ENCODE measurements around the gene THAP7.

Gene THAP7

DNA sequence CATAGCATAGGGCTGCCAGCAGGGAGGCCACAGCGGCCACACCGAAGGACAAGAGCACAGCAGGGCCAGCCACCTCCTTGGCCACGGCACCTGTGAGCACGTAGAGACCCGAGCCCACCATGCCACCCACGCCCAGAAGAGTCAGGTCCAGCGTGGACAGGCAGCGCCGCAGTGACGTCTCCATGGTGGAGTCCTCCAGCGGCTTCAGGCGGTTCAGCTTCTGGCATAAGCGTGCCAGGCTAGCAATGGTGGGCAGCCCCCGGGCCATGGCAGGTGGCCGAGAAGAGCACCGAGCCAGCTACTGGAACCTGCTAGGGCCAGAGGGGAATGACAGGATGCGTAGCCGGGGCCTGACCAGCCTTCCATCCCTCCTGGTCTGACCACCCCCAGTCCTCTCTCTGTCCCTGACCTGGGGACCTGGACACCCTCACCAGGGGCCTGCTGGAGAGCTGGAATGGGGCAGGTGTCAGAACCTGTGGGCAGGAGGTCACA is 29.7 kb upstream of the THAP7 start:
- DNase-seq (ENCODE audit: low read depth in 1 of 2, low spot score in 1 of 2), result no peak

DNA sequence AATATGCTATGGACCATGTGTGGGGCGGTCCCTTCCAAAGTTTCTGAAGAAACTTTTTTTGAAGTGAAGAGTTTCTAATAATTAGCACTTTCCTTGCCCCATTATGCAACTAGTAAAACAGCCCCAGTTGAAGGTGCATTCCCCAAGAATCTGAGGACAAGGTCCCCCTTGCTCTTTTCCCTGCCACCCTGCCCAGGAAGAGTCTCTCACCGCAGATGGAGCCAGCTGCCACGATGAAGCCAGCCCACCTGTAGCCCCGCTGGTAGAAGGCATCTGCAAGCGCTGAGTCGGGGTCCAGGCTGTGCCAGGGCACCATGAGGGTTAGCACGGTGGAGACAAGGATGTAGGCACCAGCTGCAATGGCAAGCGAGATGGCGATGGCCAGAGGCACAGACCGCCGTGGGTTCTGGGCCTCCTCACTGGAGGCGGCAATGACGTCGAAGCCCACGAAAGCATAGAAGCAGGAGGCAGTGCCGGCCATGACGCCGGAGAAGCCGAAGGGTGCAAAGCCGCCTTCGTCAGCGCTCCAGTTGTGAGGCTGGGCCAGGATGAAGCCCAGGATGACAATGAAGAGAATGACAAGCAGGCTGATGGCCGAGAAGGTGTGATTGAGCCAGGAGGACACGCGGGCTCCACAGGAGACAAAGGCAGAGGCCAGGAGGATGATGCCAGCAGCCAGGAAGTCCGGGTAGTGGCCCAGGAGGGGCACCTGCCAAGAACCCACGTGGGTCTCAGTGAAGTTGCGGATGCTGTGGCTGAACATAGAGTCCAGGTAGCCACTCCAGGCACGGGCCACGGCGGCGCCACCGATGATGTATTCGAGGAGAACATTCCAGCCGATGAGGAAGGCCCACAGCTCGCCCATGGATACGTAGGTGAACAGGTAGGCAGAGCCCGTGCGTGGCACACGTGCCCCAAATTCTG is 29.0 kb upstream of the THAP7 start:
- DNase-seq (ENCODE audit: low read depth in 1 of 2, low spot score in 1 of 2), result no peak

DNA sequence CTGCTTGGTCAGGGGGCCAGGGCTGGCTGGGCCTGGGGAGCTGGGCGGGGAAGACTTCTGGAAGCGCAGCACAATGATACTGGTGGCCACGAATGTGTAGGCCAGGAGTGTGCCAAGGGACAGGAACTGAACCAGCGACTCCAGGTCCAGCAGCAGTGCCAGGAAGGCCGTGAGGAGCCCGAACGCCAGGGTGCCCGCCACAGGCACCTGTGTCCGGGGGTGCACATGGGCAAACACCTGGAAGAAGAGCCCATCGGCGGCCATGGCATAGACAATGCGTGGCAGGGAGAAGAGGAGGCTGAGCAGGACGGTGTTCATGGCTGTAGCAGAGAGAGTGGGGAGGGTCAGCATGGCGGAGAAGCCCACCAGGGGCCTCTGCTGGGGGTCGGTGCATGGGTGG is 28.1 kb upstream of the THAP7 start:
- DNase-seq (ENCODE audit: low read depth in 1 of 2, low spot score in 1 of 2), result no peak

DNA sequence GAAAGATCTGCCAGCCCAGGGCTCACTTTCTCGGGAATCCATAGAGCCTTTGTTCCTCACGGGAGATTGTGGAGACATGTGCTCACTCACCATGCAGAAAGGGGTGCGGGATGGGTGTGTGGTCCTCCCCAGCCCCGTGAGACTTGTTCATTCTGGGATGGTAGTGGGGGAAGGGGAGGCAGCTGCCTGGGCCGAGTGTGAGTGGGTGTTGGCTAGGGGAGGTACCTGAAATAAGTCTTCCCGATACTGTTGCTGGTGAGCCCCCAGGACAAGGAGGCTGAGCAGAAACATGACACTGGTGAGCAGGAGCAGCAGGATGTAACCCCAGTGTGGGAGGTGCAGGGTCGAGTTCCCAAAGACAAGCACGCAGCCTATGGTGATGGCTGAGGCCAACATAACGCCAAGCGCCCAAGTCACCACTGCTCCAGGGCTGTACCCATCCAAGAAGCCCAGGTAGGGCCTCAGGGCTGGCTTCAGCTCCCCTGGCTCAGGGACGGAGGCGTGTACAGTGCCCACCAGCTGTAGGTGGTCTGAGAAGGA is 27.6 kb upstream of the THAP7 start:
- no peak for DNase-seq (ENCODE audit: low read depth in 1 of 2, low spot score in 1 of 2)

DNA sequence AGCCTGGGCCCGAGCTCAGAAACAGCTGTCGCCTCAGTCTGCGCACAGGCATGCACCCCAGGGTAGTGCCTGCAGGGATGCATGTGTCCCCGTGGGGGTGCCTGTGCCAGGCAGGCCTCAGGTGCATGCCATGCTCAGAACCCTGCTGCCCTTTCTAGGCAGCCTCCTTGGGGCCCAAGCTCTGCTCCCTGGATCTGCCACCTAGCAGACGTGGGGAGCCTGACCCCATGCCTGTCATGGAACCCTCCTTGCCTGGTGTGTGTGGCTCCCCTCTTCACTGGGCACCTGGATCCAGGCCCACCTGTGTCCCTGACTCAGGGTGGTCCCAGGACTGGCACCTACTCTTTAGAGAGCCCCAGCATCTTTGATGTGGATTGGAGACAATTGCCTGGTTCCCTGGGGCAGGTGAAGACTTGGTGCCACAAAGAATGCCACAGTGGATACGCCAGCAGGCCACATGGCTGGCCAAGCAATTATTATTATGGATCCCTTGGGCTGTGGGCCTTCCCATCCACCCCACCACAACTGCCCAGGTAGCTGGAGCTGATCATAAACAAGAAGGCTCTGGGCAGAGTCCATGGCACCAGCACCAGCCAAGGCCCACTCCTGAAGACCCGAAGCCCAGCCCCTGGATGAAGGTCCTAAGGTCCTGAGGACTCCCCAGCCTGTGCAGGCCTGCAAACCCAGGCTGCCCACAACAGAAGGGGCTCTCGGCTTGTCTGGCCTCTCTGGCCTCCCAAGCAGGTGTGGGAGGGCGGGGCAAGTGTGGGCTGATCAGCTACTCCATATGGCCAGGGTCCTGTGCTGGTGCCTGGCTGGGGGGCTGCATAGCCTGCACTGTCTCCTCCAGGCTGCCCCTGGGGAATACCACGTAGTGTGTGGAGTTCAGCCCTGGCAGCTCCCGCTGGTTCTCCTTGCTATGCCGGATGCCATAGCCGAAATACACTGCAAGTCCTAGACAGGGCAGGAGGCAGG is 26.6 kb upstream of the THAP7 start:
- no peak for DNase-seq (ENCODE audit: low read depth in 1 of 2, low spot score in 1 of 2)

GRCh38 chr22:21026783-21027692 is 25.1 kb upstream of the THAP7 start:
- no peak for DNase-seq (ENCODE audit: low read depth in 1 of 2, low spot score in 1 of 2)

DNA sequence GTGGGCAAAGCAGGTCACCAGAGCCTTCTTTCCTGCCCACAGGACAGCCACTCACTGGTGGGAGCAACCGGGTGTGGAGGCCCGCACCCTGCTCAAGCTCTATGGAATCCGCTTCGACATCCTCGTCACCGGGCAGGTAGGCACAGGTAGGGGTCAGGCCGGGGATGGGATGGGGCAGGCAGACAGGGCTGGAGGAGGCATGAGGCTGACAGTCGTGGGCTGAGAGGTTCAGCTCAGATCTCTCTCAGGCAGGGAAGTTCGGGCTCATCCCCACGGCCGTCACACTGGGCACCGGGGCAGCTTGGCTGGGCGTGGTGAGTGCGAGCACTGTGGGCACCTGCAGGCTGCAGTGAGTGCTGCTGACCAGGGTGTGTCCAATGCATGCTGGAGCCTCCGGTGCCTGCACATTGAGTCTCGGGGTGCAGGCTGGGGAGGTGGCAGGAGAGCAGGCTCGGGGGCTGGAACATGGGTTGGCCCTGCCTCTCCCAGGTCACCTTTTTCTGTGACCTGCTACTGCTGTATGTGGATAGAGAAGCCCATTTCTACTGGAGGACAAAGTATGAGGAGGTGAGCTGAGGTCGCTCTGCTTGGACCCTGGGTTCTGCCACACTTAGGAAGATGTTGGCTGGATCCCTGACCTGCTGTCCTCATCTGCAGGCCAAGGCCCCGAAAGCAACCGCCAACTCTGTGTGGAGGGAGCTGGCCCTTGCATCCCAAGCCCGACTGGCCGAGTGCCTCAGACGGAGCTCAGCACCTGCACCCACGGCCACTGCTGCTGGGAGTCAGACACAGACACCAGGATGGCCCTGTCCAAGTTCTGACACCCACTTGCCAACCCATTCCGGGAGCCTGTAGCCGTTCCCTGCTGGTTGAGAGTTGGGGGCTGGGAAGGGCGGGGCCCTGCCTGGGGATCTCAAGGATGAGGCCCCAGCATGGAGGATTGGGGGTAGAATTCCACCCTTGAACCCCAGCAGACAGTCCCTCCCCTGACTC is 24.1 kb upstream of the THAP7 start:
- DNase-seq (ENCODE audit: low read depth in 1 of 2, low spot score in 1 of 2), result no peak

- no peak for DNase-seq (ENCODE audit: low read depth in 1 of 2, low spot score in 1 of 2)
Observed at GRCh38 chr22:21025266-21025665, 23.3 kb upstream of the THAP7 start.

DNA sequence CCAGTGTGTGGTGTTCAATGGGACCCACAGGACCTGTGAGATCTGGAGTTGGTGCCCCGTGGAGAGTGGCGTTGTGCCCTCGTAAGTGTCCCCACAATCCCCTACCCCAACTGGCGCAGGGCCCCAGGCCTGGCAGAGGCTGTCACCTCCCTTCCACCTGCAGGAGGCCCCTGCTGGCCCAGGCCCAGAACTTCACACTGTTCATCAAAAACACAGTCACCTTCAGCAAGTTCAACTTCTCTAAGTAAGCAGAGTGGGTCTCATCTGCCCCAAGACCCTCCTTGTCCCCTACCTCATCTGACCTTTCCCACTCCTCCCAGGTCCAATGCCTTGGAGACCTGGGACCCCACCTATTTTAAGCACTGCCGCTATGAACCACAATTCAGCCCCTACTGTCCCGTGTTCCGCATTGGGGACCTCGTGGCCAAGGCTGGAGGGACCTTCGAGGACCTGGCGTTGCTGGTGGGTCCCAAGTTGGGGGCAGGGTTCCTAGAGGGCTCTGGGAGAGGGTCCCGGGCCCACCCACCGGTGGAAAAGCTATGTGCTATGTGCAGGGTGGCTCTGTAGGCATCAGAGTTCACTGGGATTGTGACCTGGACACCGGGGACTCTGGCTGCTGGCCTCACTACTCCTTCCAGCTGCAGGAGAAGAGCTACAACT is 21.2 kb upstream of the THAP7 start:
- DNase-seq (ENCODE audit: low read depth in 1 of 2, low spot score in 1 of 2), result no peak

- no peak for DNase-seq (ENCODE audit: low read depth in 1 of 2, low spot score in 1 of 2)
Observed at GRCh38 chr22:21022507-21022906, 20.6 kb upstream of the THAP7 start.

DNA sequence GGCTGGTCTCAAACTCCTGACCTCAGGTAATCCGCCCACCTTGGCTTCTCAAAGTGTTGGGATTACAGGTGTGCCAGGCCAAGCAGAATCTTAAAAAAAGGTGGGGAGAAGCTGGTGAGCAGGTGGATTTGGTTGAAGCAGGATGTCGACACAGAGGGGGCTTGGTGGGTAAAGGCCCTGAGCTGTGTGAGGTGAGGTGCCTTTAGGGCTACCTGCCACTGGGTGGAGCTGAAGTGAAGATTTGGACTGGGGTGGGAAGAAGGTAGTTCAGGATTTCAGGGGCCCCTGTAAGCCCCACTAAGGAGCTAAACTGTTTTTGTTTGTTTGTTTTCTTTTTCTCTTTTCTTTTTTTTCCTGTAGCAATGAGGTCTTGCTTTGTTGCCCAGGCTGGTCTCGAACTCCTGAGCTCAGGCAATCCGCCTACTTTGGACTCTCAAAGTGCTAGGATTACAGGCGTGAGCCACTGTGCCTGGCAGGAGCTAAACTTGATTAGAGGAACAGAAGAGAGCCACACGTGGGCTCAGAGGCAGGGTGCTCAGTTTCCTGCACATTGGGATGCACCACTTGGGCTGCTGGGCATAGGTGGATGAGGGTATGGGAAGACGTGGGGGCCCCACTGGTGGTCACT is 19.0 kb upstream of the THAP7 start:
- no peak for DNase-seq (ENCODE audit: low read depth in 1 of 2, low spot score in 1 of 2)

GRCh38 chr22:21018314-21018713 is 16.4 kb upstream of the THAP7 start:
- DNase-seq (ENCODE audit: low read depth in 1 of 2, low spot score in 1 of 2), result no peak

GRCh38 chr22:21016644-21017420 is 14.9 kb upstream of the THAP7 start:
- no peak for DNase-seq (ENCODE audit: low read depth in 1 of 2, low spot score in 1 of 2)

GRCh38 chr22:21015466-21016006 is 13.6 kb upstream of the THAP7 start:
- no peak for DNase-seq (ENCODE audit: low read depth in 1 of 2, low spot score in 1 of 2)

- no peak for DNase-seq (ENCODE audit: low read depth in 1 of 2, low spot score in 1 of 2)
Observed at GRCh38 chr22:21014726-21015465, 13.0 kb upstream of the THAP7 start, which contains the start of gene P2RX6. Gene P2RX6, plus strand, starts transcription at chr22:21015165. Its CDS starts 10 bp downstream, at chr22:21015175.

DNA sequence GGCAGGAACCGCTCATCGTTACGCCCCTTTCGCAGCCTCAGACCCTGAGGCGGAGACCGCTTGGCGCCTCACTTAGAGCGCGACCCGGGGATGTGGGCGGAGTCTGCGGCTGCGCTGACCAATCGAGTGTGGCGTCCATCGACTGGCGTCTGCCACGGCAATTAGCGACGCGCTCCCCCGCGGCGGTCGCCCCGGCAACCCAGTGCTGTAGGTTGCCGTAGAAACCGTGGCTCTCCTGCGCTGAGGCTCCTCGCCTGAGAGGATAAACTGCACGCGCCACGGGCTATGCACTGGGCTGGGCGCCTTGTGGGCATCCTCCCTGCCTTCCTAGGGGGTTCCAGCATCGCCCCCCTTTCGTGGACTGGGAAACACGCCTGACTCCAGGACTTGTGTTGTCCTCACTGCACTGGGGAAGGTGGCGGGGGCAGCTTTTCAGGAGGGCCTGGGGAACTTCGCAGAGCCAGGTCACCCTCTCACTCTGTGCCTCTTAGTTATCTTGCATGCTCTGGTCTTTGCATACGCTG is 12.3 kb upstream of the THAP7 start:
- peak; percentile 51 to 76 for DNase-seq (ENCODE audit: low read depth in 1 of 2, low spot score in 1 of 2)

Measured in activated CD4-positive, alpha-beta T cell treated with anti-CD3 and anti-CD28 coated beads, Interleukin-2, amount 50 U/mL, for 24 hours (primary cell).